GM13977 (cell line): ENCODE data around the gene UIMC1.
"Not testable (repeated sequence)": the region's sequence is repeated elsewhere in the genome, so short reads cannot be mapped to it uniquely, and the experiment has no call there.

ENCODE experiments used
- DNase-seq: peaks from one replicate; pipeline ENCODE4 v3.0.0; 2012; ENCODE audit warnings: low spot score
- CTCF ChIP-seq: IDR thresholded peaks from 2 replicates; pipeline ENCODE4 v1.5.1; 2012; ENCODE audit warnings: mild to moderate bottlenecking, control low read depth; ENCODE audit not compliant: insufficient read depth; ENCODE audit errors: extremely low read depth, missing control alignments
- in situ Hi-C: fragments of 300-500 bp; cut with MboI; formaldehyde crosslinking; loops from one replicate; pipeline ENCODE4 v1.12.0; 2022; ENCODE audit warnings: low sequenced_read_pairs, low pct_unique_long_range_greater_than_20kb, mixed read lengths, inconsistent platforms; ENCODE audit not compliant: unreplicated experiment

Gene UIMC1

GRCh38 chr5:176998828-176999227 lies 7.8 kb downstream of the UIMC1 start:
- DNase-seq = no peak
- in situ Hi-C loops = no loop called here
- TF ChIP-seq CTCF = no peak

GRCh38 chr5:176996780-176997179 lies 9.8 kb downstream of the UIMC1 start:
- in situ Hi-C loops = no loop called here
- no peak for DNase-seq
- TF ChIP-seq CTCF = no peak

GRCh38 chr5:176995896-176996767 lies 10.4 kb downstream of the UIMC1 start:
- in situ Hi-C loops = no loop called here

GRCh38 chr5:176995122-176995490 lies 11.5 kb downstream of the UIMC1 start:
- in situ Hi-C loops = no loop called here
- no peak for TF ChIP-seq CTCF
- no peak for DNase-seq

More at GRCh38 chr5:176995896-176996767, 10.4 kb downstream of the UIMC1 start:
- peak; percentile 28 for DNase-seq
- TF ChIP-seq CTCF = no peak

- no peak for DNase-seq
- in situ Hi-C loops = no loop called here
- no peak for TF ChIP-seq CTCF
Observed at GRCh38 chr5:176994460-176995121, 12.0 kb downstream of the UIMC1 start.

- in situ Hi-C loops = not testable (repeated sequence)
Observed at GRCh38 chr5:176993081-176993480, 13.5 kb downstream of the UIMC1 start.

GRCh38 chr5:176987583-176987982 lies 19.0 kb downstream of the UIMC1 start:
- DNase-seq = no peak
- in situ Hi-C loops = no loop called here
- no peak for TF ChIP-seq CTCF

More at GRCh38 chr5:176993081-176993480, 13.5 kb downstream of the UIMC1 start:
- DNase-seq = not testable (repeated sequence)
